Right cardiac atrium (tissue), 5 donors: ENCODE data around the gene INKA2. TPM values are rescaled to one million over a fixed set of nuclear protein-coding genes. Genes with fewer than 3 reads are reported as not detected.
A peak's percentile ranks its signal among the peaks of the same experiment; 100 is the strongest.
"Not testable (repeated sequence)": the region's sequence is repeated elsewhere in the genome, so short reads cannot be mapped to it uniquely, and the experiment has no call there.

Experiments used
- ATAC-seq, 2 donors: fragments of 200-7000 bp; cut with Tn5 transposase; one replicate each; pipeline versions ENCODE4 v1.8.0 to v1.9.1; 2020; ENCODE audit warnings: moderate library complexity in 2 of 2, mild to moderate bottlenecking in 1 of 2
- DNase-seq, 3 donors: peaks; one replicate each; pipeline ENCODE4 v3.0.0-alpha.2; 2020
- H3K27ac ChIP-seq: one replicate; pipeline ENCODE4 v1.5.1; 2013; ENCODE audit warnings: mild to moderate bottlenecking, low read length, control low read depth, moderate library complexity
- H3K27me3 ChIP-seq: one replicate; pipeline ENCODE4 v1.6.1; 2013; ENCODE audit not compliant: control insufficient read depth, insufficient read depth
- H3K4me1 ChIP-seq: one replicate; pipeline ENCODE4 v1.6.1; 2013; ENCODE audit warnings: low read length; ENCODE audit not compliant: control insufficient read depth, insufficient read depth
- H3K4me3 ChIP-seq: one replicate; pipeline ENCODE4 v1.5.1; 2013; ENCODE audit warnings: low read length, control low read depth
- H3K9me3 ChIP-seq: one replicate; pipeline ENCODE4 v1.6.1; 2013; ENCODE audit warnings: low read length; ENCODE audit not compliant: control insufficient read depth
- WGBS: extraction: QIAGEN DNeasy Blood & Tissue Kit; methylation state at CpG from one replicate; pipeline ENCODE4 v1.1.7; 2013; 5-methylcytosine and 5-hydroxymethylcytosine counted together
- intact Hi-C, 4 donors: fragments of 100-400 bp; cut with DNase I; formaldehyde crosslinking; loops; one replicate each; pipeline versions ENCODE4 v1.11.0 to v1.14.0; 2022 to 2023
- polyA plus RNA-seq: library from polyadenylated mRNA; stranded (reverse); fragments of 200-250 nt; gene quantifications from one replicate; pipeline ENCODE4 v1.2.3, GENCODE V29; 2013
- total RNA-seq, 4 donors: library from RNA; stranded (reverse); fragmentation: NEBNext Ultra II Directional; extraction: Animal tissue kit (Norgen Biotek cat#: 25700); gene quantifications; one replicate each; pipeline ENCODE4 v1.2.1, GENCODE V29; 2021
- donor health status: healthy with polysubstance abuse.
- donor health status: DM: no; HTN: yes; CAD: no.
- donor health status: DM: no; HTN: no; CAD: no.
- donor health status: DM: no; HTN: yes; CAD: no; lungs with severe emphysema.
- donor health status: DM: yes; HTN: yes; CAD: no.

Gene INKA2
- total and polyA plus RNA-seq, 5 donors = 14.3 to 46.2 (median 25.6) TPM

DNA sequence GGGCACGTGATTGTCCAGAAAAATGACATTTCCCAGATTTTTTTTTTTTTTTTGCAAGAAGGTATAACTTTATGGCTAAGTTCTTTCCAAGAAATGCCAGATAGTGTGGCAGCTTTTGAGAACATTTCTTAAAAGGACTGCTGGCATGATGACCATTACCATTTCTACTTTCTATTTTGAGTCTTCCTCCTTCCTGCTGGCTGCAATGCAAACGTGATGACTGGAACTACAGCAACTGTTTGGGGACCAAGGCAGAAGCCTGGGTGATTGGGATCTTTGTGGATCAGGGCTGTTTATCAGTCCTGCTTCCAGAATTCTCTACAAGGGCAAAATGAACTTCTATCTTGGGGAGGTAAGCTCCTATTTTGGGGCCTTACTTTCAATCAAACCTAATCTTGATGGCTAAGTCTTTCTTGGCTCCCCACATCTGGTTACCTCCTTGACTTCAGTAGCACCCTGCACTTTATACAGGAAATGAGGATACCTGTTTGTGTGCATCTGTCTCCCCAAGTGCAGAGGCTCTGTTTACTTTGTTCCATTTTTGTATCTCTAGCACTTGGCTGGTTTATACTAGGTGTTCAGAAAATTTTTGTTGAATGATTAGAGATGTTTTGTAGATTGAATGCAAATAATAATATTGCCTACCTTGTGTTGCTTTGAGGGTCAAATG lies 12.8 kb upstream of the INKA2 start:
- intact Hi-C loops = loop anchor here in 2 of 4 donors (5.0 to 10.0 kb wide), 2 partner anchors 35 to 267 kb away; no protein-coding TSS in a partner anchor
- 44% methylated on average over 2 of the region's 2 CpGs for WGBS
- H3K4me1 ChIP-seq = peaks cover 2% of the 10 kb centered on the region
- H3K9me3 ChIP-seq = no peaks in the 10 kb centered on the region
- H3K4me3 ChIP-seq = no peak overlapping the region
- DNase-seq = no peak
- ATAC-seq = no peak
- H3K27ac ChIP-seq = no peak overlapping the region
- H3K27me3 ChIP-seq = no peaks in the 10 kb centered on the region

DNA sequence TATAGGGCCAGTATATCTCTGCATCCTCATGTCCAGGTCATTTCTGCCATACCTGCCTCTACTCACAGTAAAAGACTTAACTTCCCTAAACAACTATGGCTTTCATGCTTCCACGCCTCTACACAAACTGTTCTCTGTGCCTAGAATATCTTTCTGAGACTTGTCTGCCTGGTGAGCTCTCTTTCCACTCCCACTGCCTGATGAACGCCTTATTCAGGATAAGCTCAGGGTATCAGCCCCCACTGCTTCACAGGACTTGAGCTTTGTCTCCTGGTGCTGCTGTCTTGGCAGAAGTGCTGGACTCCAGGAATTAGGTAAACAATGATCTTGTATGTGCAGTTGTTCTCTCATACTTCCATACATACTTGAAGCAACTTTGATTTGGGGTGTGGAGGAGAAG lies 11.7 kb upstream of the INKA2 start:
- intact Hi-C loops = loop anchor here in 2 of 4 donors (5.0 to 10.0 kb wide), 2 partner anchors 34 to 266 kb away; no protein-coding TSS in a partner anchor
- no peak for ATAC-seq
- H3K9me3 ChIP-seq = no peaks in the 10 kb centered on the region

DNA sequence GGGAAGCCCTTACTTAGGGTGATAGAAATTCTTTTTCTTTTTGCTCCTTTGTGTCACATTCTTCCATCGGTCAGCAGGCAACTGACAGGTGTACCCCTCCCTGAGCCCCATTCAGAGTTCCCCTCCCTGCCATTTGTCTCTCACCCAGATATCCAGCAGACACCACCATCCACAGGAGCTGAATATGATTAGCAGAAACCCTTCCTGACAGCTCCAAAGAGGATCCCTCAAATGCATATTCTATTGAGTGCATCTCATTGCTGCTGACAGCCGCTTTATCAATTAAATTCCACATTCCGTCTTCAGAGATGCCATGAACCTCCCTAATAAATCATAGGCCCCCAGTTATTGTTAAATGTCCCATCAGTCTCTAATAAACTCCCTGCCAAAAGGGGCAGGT lies 10.4 kb upstream of the INKA2 start:
- intact Hi-C loops = loop anchor here in 3 of 4 donors (5.0 to 10.0 kb wide), 3 partner anchors 32 to 265 kb away; no protein-coding TSS in a partner anchor
- whole genome bisulfite sequencing = 85% methylated on average over 3 of the region's 3 CpGs
- no peak for ATAC-seq
- Histone ChIP-seq H3K27me3 (no peaks in the 10 kb centered on the region), H3K9me3 (no peaks in the 10 kb centered on the region), H3K4me1 (peaks cover 5% of the 10 kb centered on the region), H3K4me3 (no peak overlapping the region), H3K27ac (no peak overlapping the region)
- DNase-seq = no peak

More for the DNA sequence above, 11.7 kb upstream of the INKA2 start:
- no peaks in the 10 kb centered on the region for H3K27me3 ChIP-seq
- H3K4me1 ChIP-seq = peaks cover 4% of the 10 kb centered on the region
- no peak overlapping the region for H3K4me3 ChIP-seq
- DNase-seq = no peak
- WGBS = 66% methylated on average over 2 of the region's 2 CpGs
- H3K27ac ChIP-seq = no peak overlapping the region

DNA sequence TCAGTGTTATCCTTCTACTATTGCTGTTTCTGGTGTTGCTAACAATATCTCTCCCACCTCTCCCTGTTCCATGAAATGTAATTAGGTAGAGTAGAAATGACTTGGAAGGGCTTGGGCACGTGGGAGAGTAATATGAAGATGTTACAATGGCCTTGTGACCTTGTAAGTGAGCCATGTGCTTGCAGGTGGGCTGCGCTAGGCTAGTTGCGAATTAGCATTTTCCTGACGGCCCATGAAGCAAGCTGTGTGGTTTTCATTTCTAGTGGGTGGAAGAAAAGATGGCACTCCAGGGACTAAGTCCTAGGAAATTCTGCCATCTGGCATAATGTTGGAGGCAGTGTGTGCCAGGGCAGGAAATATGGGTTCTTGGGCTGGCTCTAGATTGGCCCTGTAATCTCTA lies 8.8 kb upstream of the INKA2 start:
- ATAC-seq = no peak
- peaks cover 8% of the 10 kb centered on the region for H3K4me1 ChIP-seq
- H3K27ac ChIP-seq = no peak overlapping the region
- no peaks in the 10 kb centered on the region for H3K9me3 ChIP-seq
- H3K27me3 ChIP-seq = no peaks in the 10 kb centered on the region
- 85% methylated on average over 4 of the region's 4 CpGs for WGBS
- no peak for DNase-seq
- intact Hi-C loops = loop anchor here in 1 of 4 donors (5.0 kb wide), 1 partner anchor 36 kb away; no protein-coding TSS in a partner anchor
- no peak overlapping the region for H3K4me3 ChIP-seq

DNA sequence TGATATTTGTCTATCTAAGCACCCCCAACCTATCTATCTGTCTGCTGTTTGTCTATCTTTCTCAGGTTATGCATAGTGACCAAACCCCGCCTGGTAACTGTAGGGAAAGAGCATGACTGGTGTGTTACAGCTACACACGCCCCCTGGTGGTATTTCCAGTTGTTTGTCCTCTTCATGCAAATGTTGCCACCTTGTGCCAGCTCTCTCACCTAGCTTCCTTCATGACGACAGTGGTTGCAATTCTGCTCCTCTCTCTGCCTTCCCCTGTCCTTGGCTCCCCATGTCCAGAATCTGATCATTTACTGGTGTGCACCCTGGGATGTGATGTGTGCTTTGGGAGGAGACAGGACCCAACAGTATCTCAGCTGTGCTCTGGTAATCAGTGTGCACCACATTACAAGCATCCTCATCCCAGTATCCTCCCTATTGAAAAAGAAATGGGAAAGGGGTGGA lies 8.1 kb upstream of the INKA2 start:
- WGBS = 52% methylated on average over 3 of the region's 3 CpGs
- intact Hi-C loops = loop anchor here in 1 of 4 donors (5.0 kb wide), 1 partner anchor 35 kb away; no protein-coding TSS in a partner anchor
- peak; percentile 20 to 52 for ATAC-seq
- H3K27ac ChIP-seq = no peak overlapping the region
- peak in 2 of 3 donors; percentile 52 to 63 for DNase-seq
- peaks cover 8% of the 10 kb centered on the region for H3K4me1 ChIP-seq
- H3K27me3 ChIP-seq = no peaks in the 10 kb centered on the region
- H3K4me3 ChIP-seq = no peak overlapping the region
- H3K9me3 ChIP-seq = no peaks in the 10 kb centered on the region

DNA sequence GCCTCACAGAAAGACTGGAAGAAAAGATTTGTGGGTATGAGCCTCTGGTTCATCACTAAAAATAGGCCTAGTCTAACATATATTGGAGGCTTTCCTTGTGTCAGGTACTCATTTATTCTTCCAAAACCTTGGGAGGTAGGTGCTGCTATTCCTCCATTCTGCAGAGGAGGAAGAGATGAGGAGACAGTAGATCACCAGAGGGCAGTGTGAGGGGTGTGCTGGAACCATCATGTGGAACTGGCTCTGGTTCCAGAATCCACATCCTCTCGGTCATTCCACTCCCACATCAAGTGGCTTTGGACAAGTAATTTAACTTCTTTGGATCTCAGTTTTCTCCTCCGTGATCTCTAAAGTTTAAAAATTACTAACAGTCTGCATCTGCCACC lies 7.4 kb upstream of the INKA2 start:
- H3K4me1 ChIP-seq = peaks cover 8% of the 10 kb centered on the region
- H3K9me3 ChIP-seq = no peaks in the 10 kb centered on the region
- DNase-seq (no peak), ATAC-seq (no peak)
- no peak overlapping the region for H3K4me3 ChIP-seq
- H3K27ac ChIP-seq = no peak overlapping the region
- 60% methylated on average over 2 of the region's 2 CpGs for WGBS
- intact Hi-C loops = loop anchor here in 1 of 4 donors (5.0 kb wide), 1 partner anchor 34 kb away; no protein-coding TSS in a partner anchor
- no peaks in the 10 kb centered on the region for H3K27me3 ChIP-seq

DNA sequence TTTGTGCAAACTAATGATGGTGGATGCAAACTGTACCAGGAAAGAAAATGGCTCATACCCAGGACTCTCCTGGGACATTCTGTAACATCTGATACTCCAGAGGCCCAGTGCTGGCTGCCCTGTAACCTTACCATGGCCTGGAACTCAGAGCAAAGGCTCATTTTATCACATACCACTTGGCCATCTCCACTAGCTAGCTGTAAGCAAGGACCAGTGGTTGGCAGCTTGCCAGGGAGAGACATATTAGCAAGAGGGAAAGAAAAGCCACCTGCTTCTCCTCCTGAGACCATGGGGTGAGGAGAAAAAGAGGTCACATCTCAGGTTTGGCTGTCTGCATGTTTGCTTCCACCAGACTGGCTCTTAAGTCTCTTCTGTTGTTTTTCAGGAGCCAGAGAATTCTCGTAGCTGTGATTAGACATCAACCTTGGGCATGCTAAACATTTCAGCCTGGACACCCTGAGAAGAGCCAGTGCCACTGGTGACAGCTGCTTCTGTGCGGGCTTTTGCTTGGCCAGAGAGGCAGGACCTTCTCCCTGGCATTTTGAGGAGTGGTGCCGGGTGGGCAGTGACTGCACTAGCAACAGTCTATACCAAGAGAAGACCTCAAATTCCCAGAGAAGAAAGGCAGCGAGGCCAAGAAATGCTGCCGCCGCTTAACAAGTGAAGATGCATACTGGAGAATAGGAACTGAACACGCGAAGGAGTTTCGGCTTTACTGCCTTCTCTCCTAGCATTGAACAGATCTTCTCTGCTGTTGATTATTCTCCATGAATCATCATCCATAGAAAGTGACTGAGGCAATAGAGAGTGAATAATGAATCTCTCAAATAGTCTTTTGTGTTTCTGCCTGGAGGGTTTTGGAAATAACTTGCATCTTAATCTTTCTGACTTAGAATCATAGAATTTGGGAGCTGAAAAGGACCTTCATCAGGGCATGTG lies 6.7 kb upstream of the INKA2 start:
- no peak for ATAC-seq
- Histone ChIP-seq H3K4me1 (peaks cover 8% of the 10 kb centered on the region), H3K4me3 (no peak overlapping the region), H3K27me3 (no peaks in the 10 kb centered on the region), H3K9me3 (no peaks in the 10 kb centered on the region), H3K27ac (peak overlapping the region; percentile 69)
- 85% methylated on average over 9 of the region's 9 CpGs for WGBS
- intact Hi-C loops = loop anchor here in 1 of 4 donors (5.0 kb wide), 1 partner anchor 34 kb away; no protein-coding TSS in a partner anchor
- DNase-seq = peak in 1 of 3 donors; percentile 71

DNA sequence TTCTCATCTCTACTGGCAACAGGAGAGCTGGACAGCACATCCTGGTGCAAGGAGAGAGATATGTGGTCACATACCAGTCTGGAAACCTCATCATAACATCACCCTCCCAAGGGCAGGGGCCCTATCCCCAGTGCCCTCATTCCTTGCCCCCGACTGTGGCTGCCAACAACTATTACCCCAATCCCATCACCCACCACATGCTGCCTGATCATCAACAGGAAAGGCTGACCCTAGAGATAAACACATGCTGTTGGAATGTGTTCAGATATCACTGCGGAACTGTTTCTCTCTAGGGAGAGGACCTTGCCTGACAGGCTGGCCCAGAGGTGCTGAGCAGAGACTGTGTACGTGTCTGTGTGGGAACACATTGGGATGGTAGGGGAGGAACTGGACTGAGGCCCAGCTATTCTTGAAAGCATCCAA lies 4.5 kb upstream of the INKA2 start:
- peak in 2 of 3 donors; percentile 68 to 70 for DNase-seq
- WGBS = 24% methylated on average over 3 of the region's 3 CpGs
- peak overlapping the region; percentile 49 for H3K27ac ChIP-seq
- H3K4me3 ChIP-seq = no peak overlapping the region
- ATAC-seq = peak; percentile 7 to 35
- H3K27me3 ChIP-seq = no peaks in the 10 kb centered on the region
- H3K4me1 ChIP-seq = peaks cover 8% of the 10 kb centered on the region
- no peaks in the 10 kb centered on the region for H3K9me3 ChIP-seq
- intact Hi-C loops = no loop called here

DNA sequence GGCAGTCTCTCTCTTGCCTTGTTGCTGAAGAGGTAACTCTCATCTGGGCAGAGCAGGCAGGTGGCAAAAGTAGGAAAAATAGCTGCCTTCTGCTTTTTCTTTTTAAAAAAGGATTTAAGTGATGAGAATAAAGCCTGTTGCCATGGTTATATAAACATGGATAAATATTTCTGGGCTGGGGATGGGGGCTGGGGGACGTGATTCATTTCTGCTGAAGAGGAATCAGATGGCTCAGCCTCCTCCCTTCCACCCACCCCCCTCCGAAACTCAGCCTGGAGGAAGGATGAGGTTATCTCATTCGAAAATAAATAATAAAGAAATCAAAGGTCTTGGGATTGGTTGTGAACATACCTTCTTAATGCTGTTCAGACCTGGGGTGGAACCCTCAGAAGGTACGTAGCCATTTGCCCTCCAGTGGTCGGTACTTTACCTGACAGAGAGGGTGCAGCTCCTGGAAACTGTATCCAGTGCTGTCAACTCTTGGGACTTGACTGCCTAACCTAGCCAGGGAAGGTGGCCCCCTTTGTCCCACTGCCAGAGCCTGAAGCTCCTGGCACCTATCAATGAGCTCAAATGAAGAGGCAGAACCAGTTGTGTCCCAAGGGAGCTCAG lies 3.8 kb upstream of the INKA2 start:
- 55% methylated on average over 5 of the region's 5 CpGs for WGBS
- no peaks in the 10 kb centered on the region for H3K9me3 ChIP-seq
- intact Hi-C loops = no loop called here
- DNase-seq (no peak), ATAC-seq (no peak)
- no peak overlapping the region for H3K4me3 ChIP-seq
- peak overlapping the region; percentile 49 for H3K27ac ChIP-seq
- no peaks in the 10 kb centered on the region for H3K27me3 ChIP-seq
- H3K4me1 ChIP-seq = peaks cover 8% of the 10 kb centered on the region

DNA sequence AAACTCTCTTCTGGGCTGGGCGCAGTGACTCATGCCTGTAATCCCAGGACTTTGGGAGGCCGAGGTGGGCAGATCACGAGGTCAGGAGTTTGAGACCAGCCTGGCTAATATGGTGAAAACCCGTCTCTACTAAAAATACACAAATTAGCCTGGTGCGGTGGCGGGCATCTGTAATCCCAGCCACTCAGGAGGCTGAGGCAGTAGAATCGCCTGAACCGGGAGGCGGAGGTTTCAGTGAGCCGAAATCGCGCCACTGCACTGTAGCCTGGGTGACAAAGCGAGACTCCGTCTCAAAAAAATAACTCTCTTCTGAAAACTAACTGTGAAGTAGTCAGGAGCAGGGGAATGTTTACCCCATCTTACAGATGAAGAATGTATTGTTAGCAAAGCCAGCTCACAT lies 3.1 kb upstream of the INKA2 start:
- H3K27ac ChIP-seq, H3K27me3 ChIP-seq, ATAC-seq, intact Hi-C loops, H3K4me1 ChIP-seq, DNase-seq, H3K4me3 ChIP-seq, H3K9me3 ChIP-seq: not testable (repeated sequence)
- WGBS = 95% methylated on average over 14 of the region's 14 CpGs
